ENCODE data around the gene CLEC11A.

Gene CLEC11A

DNA sequence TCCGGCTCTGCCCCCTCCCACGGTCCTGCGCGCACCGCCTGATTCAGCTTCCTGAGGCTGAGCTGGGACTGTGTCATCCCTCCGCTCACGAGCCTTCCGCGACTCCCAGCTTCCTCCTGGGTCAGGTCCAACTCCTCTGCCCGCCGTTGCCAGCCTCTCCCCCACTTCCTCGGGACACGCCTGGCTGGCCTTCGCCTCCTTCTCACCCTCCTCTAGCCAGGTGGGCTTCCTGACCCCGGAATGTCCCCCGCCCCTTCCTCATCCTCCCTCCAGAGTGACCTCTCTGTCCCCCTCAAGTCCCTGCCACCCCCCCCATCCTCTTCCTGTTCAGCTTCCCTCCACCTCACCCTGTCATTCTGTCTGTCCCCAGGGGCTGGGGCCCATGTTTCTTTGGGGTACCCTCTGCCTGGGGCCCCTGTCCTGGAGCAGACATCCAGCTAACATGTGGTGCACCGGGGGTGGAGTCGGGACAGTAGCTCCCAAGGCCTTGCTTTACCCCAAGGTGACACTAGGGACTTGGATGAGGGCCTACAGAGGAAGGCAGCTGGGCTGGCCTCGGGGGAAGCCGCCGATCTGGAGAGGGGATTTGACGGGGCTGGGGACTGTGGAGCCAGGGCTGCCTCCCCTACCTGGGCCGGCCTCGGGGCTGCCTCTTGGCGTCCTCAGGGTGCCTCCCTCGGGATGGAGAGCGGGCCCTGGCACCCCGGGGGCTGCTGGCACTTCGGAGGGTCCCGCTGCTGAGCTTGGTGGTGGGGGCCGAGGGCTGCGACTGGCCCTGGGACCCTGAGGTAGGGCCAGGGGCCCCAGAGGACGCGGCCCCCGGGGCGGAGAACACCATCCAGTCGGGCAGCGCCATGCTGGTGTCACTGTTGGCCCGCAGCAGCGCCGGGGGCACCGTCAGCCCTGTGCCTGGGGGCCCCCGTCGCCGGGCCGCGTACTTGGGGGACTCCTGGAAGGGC, 20.0 kb upstream of the CLEC11A start:
- peak in 4 of 10 donors; percentile 61 to 93 (median 86) for DNase-seq
- intact Hi-C loops (cut with DNase I), result no loop called here

DNA sequence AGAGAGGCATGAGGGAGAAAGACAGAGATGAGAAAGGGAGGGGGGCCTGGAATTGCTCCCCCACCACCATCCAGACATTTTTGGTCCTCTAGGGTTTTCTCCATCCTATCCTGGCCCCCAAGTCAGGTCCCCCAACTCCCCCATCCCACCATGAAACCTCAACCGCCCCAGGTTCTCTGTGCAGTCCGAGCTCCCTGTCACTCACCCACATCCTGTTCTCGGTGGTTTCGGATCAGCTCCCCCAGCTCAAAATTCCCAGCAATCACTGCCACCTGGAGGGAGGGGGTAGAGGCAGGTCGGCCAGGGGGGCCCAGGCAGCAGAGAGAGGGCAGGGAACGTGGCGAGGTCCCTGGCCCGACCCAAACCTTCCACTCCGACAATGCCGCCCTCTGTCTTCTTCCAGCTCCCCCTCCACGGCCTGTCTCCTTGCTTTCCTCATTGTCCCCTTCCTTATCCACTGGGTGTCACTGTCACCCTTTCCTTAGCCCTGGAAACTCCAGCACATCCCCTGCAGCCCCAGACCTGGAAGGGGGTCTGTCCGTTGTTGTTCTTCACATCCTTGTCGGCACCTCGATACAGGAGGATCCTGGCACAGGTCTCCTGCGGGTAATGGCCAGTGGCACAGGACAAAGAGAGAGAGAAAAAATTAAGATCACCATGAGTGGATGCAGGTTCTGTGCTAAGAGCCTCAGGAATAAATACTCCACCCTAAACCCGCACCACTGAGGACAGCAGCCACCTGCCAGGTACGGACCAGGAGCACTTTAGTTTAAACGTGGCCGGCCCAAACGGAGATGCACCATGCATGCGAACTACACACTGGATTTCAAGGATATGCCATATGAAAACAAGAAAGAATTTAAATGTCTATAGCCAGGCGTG, 19.0 kb upstream of the CLEC11A start:
- intact Hi-C loops (cut with DNase I), result no loop called here
- DNase-seq, result no peak

DNA sequence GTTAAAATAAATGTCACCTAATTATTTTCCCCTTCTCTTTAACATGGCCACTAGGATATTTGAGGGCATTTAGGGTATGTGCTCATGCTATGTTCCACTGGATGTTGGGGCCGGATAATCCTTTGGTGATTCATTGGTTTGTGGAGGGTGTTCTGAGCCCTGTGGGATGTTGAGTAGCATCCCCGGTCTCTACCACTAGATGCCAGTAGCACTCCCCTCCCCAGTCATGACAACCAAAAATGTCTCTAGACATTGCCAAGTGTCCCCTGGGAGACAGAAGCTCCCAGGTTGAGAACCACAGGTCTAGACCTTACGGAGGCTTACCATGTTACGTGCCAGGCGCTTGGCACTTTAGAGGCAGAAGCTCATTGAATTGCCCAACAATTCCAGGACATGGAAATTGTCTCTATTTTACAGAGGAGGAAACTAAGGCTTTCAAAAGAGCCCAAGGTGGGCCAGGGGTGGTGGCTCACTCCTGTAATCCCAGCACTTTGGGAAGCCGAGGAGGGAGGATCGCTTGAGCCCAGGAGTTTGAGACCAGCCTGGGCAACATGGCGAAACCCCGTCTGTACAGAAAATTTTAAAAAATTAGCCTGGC, 17.6 kb upstream of the CLEC11A start:
- intact Hi-C loops (cut with DNase I), result loop anchor here (5.0 kb wide), 1 partner anchor 77 kb away; no protein-coding TSS in a partner anchor
- DNase-seq, result peak in 1 of 10 donors; percentile 88

DNA sequence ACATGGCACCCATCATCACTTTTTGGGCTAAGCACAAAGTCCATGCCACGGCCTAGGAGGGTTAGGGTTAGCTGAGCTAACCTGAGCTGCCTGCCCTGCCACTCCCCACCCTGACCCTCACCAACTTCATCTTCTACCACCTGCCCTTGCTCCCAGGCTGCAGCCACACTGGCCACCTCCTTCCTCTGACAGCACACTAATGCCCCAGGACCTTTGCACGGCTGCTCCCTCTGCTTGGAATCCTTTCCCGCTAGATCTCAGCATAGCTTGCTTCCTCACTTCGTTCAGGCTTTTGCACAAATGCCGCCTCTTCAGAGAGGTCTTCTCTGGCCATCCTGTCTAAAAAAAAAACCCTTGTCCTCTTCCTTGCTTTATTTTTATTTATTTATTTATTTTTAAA, 16.8 kb upstream of the CLEC11A start:
- intact Hi-C loops (cut with DNase I), result loop anchor here (5.0 kb wide), 1 partner anchor 76 kb away; no protein-coding TSS in a partner anchor
- DNase-seq, result no peak

DNA sequence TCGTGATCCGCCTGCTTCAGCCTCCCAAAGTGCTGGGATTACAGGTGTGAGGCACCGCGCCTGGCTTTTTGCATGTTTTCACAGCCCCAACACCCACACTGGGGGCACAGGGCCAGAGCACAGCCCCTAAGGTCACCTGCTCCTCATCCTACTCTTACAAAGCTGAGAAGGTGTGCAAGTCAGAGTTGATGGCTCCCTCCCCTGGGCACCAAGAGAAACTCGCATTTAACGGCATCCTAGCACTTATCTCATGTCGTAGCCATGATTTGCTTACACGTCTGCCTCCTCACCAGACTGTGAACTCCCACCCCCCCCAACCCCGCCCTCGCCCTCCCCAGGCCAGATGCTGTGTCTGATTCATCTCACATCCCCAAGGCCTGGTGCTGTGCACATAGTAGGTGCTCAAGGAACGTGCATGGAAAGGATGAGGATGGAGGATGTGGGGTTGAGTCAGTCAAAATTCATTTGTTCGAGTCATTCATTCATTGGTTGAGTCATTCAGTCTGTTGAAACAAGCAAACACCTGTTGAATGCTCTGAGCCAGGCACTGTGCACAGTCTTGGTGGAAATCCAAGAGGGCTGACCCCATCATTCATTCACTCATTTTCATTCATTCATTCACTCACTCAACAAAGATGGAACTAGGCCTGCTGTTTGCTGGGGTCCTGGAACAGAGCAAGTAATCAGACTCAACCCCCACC, 14.8 kb upstream of the CLEC11A start:
- peak in 1 of 10 donors; percentile 65 for DNase-seq
- intact Hi-C loops (cut with DNase I), result loop anchor here (5.0 kb wide), 1 partner anchor 74 kb away; no protein-coding TSS in a partner anchor

DNA sequence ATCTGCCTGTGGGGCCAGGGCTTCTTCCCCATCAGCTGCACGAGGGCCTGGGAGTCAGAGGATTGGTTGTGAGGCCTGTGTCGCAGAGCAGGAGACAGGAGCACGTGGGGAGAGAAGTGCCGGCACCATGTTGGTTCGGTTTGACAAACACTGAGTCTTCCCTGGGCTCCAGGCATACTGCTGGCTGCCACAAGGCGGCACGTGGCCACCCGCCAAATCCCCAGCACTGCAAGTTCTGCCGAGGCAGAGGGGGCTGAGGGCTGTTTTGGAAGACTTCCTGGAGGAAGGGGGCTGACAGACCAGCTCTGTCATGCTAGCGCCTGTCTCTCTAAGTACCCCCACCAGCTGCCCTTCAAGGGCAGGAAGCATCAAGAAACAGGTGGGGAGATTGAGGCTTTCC, 13.1 kb upstream of the CLEC11A start:
- peak in 5 of 10 donors; percentile 58 to 92 (median 90) for DNase-seq
- intact Hi-C loops (cut with DNase I), result no loop called here

DNA sequence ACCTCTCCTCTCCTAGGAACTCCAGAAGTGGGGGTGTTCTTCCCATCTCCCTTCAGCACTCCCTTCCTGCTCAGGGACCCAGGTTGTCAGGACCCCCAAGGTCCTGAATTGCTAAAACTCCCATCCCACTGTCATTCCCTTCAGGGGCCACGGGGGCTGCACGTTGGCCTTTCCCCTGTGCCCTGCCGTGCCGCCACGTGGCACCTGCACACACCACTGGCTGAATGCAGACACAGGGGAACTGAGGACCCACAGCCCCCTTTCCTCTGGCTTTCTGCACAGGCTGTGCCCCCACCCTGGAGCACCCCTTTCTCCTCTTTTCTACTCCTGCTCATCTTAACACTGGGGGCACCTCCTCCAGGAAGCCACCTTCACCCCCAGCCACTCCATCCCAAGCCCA, 12.6 kb upstream of the CLEC11A start:
- peak in 3 of 10 donors; percentile 29 to 58 (median 45) for DNase-seq
- intact Hi-C loops (cut with DNase I), result no loop called here

DNA sequence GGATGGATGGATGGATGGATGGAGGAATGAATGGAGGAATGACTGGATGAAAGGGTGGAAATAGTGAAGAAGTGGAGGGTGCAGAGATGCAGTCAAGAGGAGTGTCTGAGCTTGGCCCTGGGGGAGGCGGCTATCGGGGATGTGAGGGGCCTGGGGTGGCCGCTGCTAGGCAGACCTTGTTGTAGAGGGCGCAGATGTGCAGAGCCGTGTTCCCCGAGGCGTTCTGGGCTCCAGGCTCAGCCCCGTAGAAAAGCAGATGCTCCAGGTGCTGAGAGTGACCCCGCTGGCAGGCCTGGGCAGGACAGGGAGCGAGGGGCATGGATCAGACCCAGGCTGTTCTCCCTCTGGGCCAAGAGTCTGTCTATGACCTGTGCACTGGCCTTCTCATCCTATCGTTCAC, 12.0 kb upstream of the CLEC11A start:
- peak in 3 of 10 donors; percentile 43 to 72 (median 64) for DNase-seq
- intact Hi-C loops (cut with DNase I), result no loop called here

DNA sequence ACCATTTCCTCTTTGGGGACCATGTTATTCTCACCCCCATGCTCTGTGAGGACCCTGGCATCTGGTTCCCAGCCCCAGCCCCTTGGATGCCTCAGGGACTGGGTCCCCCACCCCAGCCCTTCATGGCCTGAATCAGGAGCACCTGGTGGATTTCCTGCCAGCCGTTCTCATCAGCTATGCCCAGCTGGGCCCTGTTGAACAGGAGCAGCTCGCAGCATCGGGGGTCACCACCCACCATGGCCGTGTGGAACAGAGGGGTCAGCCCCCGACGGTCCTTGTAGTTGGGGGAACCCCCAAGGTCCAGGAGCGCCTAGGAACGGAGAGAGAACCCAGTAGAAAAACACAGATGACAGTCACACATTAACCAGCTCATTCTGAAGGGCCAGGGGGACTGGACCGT, 11.4 kb upstream of the CLEC11A start:
- peak in 3 of 10 donors; percentile 19 to 72 (median 61) for DNase-seq
- intact Hi-C loops (cut with DNase I), result no loop called here

DNA sequence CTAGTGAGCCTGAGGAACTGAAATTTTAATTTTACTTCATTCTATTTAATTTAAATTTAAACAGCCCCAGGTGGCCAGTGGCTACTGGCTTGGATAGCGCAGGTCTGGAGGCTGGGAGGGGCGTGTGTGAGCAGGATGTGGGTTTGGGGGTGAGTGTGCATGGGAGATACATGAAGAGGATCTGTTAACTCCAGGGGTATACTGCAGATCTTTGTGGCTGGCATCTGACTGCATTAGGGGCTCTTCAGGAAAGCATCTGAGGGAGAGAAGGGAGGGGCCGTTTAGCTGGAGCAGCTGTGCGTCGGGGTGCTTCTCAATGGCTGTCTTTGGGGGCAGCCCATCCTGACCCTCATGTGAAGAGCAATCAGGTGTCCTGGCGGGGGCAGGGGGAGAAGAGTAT, 10.3 kb upstream of the CLEC11A start:
- peak in 1 of 10 donors; percentile 18 for DNase-seq
- intact Hi-C loops (cut with DNase I), result no loop called here

DNA sequence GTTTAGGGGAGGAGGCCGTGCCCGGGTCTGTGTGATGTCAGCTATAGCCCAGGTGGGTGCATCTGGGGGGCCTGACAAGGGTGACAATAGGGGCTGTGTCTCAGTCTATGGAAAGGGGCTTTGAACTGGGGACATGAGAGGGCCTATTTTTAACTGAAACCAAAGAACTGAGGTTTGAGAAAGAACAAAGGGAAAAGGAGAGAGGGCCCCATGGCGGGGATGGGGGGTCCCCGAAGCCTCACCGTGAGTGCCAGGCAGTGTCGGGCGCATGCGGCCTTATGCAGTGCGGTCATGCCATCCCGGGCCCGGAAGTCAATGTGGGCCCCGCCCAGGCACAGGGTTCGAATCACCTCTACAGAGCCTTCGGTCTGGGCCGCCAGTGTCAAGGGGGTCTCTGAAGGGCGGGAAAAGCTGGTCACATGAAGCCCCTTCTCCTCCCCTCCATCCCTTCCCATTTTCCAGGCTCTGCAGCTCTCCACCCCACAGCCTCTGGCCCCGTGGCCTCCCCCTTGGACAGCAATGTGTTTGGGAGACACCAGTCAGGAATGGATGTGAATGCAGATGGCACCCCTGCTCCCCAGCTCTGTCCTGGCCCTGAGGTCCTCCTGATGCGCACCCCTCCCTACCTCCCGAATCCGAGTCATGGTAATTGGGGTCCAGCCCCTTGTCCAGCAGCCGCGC, 9.5 kb upstream of the CLEC11A start:
- intact Hi-C loops (cut with DNase I), result no loop called here
- DNase-seq, result peak in 1 of 10 donors; percentile 67

DNA sequence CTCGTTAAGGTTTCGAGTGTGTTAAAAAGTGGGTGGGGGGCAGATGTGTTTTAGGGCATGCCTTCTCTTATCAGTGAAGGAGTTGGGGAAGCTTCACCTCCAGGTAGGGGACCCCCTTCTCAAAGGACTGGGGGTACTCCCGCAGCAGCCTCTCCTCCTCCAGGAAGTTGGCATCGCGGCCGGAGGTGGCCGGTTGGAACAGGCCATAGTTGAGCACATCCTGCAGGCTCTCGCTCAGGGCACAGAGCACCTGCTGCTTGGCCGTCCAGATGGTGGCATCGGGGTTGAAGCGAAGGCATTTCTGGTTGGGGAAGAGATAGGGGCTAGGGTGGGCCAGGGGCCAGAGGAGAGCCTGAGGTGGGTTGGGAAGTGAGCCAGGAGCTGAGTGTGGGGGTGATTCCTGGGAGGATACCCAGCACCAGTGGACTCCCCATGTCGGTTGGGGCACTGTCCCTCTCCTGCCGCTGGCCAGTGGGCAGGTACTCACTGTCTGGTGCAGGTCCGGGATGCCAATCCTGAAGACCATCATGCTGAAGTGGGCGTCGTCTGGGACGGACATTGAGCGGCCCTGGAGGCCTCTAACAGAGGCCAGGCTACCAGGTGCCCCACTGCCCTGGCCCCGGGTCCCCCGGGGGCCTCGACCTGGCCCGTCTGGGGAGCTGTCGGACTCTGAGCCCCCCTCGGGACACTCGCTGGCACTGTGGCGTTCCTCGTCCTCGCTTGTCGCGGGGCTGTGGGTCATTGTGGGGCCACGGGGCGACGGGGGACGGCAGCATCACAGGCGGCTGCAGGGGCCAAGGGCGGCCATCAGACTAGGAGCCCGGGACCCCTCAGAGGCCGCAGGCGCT, 6.8 kb upstream of the CLEC11A start:
- DNase-seq, result peak in 2 of 10 donors; percentile 26 to 74
- intact Hi-C loops (cut with DNase I), result no loop called here

DNA sequence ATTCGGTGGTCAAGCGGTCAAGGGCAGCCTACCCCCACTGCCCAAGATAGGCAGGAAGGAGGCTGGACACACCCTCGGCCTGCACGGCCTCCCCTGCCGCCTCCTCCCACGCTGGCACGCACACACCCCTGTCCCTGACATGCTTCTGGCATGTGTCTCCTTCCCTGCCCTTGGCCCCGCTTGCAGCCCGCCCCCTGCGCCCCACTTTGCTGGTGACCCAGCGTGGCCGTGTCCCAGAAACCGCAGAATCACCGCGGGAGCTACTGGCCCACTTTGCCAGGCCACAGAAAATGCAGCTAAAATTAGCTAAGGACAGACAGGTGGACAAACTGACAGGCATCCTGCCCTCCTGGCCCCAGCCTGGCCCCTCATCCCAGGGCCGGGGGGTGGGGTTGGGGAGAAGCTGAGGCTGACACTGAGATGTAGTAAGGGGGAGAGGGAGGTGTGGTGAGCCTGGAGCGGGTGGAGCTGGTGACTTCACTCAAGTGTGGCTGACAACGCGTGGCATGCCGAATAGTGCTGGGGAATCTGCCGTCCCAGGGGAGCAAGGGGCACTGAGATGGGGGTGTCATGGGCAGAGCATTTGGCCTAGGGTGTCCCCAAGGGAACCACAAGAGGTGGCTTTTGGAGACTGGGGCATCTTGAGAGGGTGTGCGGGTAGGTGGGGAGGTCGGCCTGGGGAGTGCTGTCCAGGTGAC, 6.0 kb upstream of the CLEC11A start:
- intact Hi-C loops (cut with DNase I), result no loop called here
- DNase-seq, result peak in 3 of 10 donors; percentile 79 to 87 (median 86)

DNA sequence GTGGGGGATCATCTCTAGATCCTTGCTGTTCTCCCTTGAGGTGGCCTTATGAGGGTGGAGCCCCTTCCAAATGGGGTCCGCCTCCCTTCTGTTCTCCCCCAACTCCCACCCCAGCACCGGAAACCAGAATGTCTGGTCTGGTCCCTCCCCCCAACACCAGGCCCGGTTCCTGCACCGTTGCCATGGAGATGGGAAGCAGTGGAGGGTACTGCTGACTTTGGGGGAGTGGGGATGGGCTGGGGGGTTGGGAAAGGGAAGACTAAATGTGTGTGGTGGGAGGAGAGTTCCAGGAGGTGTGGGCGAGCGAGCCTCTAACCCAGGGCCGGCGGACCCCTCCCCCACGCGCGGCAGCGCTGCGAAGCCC, 5.3 kb upstream of the CLEC11A start:
- intact Hi-C loops (cut with DNase I), result no loop called here
- peak in 2 of 10 donors; percentile 59 to 64 for DNase-seq

DNA sequence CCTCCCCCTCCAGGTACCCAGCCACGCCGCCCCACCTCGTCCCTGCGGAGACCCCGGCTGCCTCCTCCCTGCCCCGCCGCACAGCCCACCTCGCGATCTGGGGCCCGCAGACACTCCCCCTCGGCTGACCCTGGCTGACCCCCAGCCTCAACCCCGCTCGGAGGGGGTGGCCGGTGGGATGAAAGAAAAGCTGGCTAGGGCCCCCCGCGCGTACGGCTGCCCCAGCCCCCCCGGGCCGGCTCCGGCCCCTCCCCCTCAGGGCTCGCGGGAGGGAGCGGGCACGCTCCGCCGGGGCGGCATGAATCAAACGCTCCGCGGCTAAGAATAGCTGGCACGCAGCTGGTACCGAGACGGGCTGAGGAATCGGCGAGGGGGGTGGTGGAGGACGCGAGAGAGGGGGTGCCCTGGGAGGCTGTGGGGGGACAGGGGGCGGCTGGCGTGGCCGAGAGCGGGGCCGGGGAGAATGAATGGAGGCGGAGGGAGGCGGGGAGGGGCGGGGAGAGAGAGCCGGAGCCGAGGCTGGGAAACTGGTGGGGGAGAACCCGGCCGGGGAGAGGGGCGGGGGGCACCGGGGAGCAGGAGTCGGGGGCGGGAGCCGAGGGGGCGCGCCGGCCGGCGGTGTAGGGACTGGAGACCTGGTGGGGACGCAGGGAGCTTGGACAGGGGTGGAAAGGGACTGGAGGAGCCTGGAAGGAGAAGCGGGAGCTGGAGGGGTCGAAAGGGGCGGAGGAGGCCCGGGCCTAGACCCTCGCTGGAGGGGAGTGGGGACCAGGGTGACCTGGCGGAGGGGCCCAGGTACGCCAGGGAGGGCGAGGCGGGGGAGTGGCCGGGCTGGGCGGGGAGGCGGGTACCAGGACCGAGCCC, 4.7 kb upstream of the CLEC11A start:
- intact Hi-C loops (cut with DNase I), result no loop called here
- DNase-seq, result peak in 6 of 10 donors; percentile 57 to 94 (median 78)

DNA sequence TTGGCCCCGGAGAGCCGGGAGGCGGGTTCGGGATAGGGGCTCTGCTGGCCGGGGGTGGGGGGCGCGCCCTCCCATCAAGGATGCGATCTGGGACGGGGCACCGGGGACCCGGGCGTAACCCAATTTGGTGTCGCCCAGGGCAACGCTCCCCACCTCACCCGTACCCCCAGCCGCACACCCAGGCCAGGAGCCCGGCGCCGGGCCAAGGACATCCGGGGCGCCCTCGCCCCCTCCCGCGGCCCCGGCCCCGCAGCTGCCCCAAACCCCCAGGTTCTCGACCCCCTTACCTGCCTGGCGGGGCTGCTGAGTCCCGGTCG, 4.1 kb upstream of the CLEC11A start:
- DNase-seq, result peak in 2 of 10 donors; percentile 72 to 83
- intact Hi-C loops (cut with DNase I), result no loop called here

DNA sequence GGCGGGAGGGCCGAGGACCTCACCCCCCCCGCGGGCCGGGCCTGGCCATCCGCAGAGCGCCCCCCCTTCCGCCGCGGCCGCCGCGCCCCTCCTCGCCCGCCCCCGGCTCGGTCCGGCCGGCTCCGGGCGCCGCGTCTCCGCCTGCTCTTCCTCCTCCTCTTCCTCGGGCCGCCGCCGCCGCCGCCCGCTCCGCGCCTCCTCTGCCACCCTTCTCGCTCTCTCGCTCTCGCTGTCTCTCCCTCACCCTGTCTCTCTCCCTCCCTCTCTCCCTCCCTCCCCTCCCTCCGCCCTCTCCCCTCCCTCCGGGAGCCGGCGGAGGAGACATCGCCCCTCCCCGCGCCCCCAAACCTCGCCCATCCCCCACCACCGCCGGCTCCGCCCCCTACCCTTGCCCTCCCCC, 3.6 kb upstream of the CLEC11A start, which contains the start of gene SHANK1:
Gene SHANK1 (minus strand): TSS at position 237 of the 400 bp plus-strand sequence. CDS start 2,883 bp downstream, outside the sequence.
- DNase-seq, result peak in 3 of 10 donors; percentile 75 to 88 (median 86)
- intact Hi-C loops (cut with DNase I), result no loop called here
